ENCODE measurements around the gene PRICKLE2.

PRICKLE2 gene

GRCh38 chr3:64220161-64220914 is 4.9 kb downstream of the PRICKLE2 start:
- no peak for DNase-seq

GRCh38 chr3:64218746-64219145 is 6.5 kb downstream of the PRICKLE2 start:
- no peak for DNase-seq

- DNase-seq: no peak
Observed at GRCh38 chr3:64218329-64218728, 6.9 kb downstream of the PRICKLE2 start.

GRCh38 chr3:64216274-64217147 is 8.8 kb downstream of the PRICKLE2 start:
- DNase-seq: peak in 1 of 3 experiments; percentile 17

- no peak for DNase-seq
Observed at GRCh38 chr3:64215559-64215958, 9.7 kb downstream of the PRICKLE2 start.

- DNase-seq: no peak
Observed at GRCh38 chr3:64215103-64215502, 10.2 kb downstream of the PRICKLE2 start.

- DNase-seq: no peak
Observed at GRCh38 chr3:64214381-64215018, 10.8 kb downstream of the PRICKLE2 start.

GRCh38 chr3:64213962-64214379 is 11.3 kb downstream of the PRICKLE2 start:
- no peak for DNase-seq

GRCh38 chr3:64213224-64213878 is 11.9 kb downstream of the PRICKLE2 start:
- no peak for DNase-seq

- DNase-seq: no peak
Observed at GRCh38 chr3:64209866-64210621, 15.2 kb downstream of the PRICKLE2 start.

GRCh38 chr3:64207289-64208080 is 17.8 kb downstream of the PRICKLE2 start:
- DNase-seq: no peak

GRCh38 chr3:64203969-64204908 is 21.0 kb downstream of the PRICKLE2 start:
- no peak for DNase-seq

- no peak for DNase-seq
Observed at GRCh38 chr3:64203216-64203615, 22.1 kb downstream of the PRICKLE2 start.

GRCh38 chr3:64199932-64200331 is 25.3 kb downstream of the PRICKLE2 start:
- DNase-seq: no peak

- DNase-seq: no peak
Observed at GRCh38 chr3:64196236-64196929, 28.9 kb downstream of the PRICKLE2 start.

GRCh38 chr3:64195789-64196188 is 29.5 kb downstream of the PRICKLE2 start:
- DNase-seq: no peak

- DNase-seq: no peak
Observed at GRCh38 chr3:64191822-64192221, 33.4 kb downstream of the PRICKLE2 start.

- no peak for DNase-seq
Observed at GRCh38 chr3:64190517-64191515, 34.5 kb downstream of the PRICKLE2 start.
